ENCODE measurements around the gene EFCAB5. TPM values are rescaled to one million over a fixed set of nuclear protein-coding genes. Genes with fewer than 3 reads are reported as not detected.
A peak's percentile ranks its signal among the peaks of the same experiment; 100 is the strongest.
"Not testable (repeated sequence)": the region's sequence is repeated elsewhere in the genome, so short reads cannot be mapped to it uniquely, and the experiment has no call there.

The EFCAB5 gene
- total RNA-seq (2014; rRNA removed; shearing (Covaris generic)): 0.57 and 0.84 TPM in 2 replicates
- polyA plus RNA-seq (2014; cell fraction: nucleus; rRNA removed): not detected in 2 replicates

GRCh38 chr17:29941334-29941733, at the start of gene EFCAB5:
TSS of gene EFCAB5 (plus strand) at chr17:29941634. CDS start at chr17:29941797, 163 bp downstream.
- DNase-seq (ENCODE audit: extremely low read depth, low read depth): no peak

DNA sequence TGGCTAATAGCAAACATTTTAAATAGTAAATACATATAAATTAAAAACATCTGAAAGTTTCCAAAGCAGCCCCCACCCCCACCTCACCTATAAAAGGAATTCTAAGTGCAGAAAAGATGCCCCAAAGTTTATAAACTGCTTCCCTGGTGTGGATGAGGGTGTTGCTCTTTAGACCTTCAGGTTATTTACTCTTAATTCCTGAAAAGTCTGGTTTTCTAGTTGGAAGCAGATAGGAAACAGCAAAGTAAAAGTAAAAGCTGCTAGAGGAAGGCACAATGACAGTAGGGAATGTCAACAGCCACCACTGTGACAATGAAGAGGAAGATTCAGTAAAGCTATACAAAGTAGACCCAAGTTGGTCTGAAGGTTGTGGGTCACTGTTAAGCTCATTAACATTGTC, 49.2 kb upstream of the EFCAB5 start:
- DNase-seq (ENCODE audit: extremely low read depth, low read depth): no peak

DNA sequence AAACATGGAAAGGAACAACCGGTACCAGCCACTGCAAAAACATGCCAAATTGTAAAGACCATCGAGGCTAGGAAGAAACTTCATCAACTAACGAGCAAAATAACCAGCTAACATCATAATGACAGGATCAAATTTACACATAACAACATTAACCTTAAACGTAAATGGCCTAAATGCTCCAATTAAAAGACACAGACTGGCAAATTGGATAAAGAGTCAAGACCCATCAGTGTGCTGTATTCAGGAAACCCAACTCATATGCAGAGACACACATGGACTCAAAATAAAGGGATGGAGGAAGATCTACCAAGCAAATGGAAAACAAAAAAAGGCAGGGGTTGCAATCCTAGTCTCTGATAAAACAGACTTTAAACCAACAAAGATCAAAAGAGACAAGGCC, 44.3 kb upstream of the EFCAB5 start:
- DNase-seq (ENCODE audit: extremely low read depth, low read depth): not testable (repeated sequence)

DNA sequence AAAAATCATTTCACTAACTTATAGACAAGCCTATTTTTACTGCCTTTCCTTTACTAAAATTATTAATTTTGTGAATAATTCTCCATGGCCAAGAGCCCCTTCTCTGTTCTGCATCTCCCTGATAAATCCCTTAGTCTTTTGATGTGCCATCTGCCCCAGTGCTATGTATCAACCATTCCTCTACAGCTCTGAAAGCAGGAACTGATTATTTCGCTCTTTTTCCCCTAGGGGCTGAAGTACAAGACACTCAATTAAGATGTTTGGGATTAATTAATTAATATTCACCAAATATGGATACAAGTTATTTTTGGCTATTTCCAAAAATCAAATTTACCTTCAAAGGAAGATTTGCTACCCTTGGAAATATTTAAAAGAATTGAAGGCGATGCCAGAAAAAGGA, 38.0 kb upstream of the EFCAB5 start:
- no peak for DNase-seq (ENCODE audit: extremely low read depth, low read depth)

GRCh38 chr17:29905086-29905878, 36.2 kb upstream of the EFCAB5 start:
- DNase-seq (ENCODE audit: extremely low read depth, low read depth): no peak

DNA sequence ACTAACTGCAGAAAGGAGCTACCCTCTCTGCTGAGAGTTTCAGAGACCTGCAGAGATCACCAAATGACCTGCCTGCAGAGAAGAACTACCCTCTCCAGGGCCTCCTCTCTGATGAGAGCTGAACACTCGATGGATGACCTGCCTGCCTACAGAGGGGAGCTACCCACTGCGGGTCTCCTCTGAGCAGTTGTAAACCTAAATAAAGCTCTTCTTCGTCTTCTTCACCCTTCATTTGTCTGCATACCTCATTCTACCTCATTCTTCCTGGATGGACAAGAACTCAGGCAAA, 35.6 kb upstream of the EFCAB5 start:
- no peak for DNase-seq (ENCODE audit: extremely low read depth, low read depth)

DNA sequence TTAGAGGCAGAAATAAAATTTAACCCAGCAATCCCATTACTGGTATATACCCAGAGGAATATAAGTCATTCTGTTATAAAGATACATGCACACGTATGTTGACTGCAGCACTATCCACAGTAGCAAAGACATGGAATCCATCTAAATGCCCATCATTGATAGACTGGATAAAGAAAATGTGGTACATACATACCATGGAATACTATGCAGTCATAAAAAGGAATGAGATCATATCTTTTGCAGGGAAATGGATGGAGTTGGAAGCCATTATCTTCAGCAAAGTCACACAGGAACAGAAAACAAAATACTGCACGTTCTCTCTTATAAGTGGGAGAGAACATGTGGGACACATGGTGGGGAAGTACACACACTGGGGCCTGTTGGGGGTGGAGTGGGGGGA, 34.5 kb upstream of the EFCAB5 start:
- no peak for DNase-seq (ENCODE audit: extremely low read depth, low read depth)

GRCh38 chr17:29909236-29910003, 32.0 kb upstream of the EFCAB5 start:
- no peak for DNase-seq (ENCODE audit: extremely low read depth, low read depth)

GRCh38 chr17:29911641-29912177, 29.7 kb upstream of the EFCAB5 start:
- no peak for DNase-seq (ENCODE audit: extremely low read depth, low read depth)

DNA sequence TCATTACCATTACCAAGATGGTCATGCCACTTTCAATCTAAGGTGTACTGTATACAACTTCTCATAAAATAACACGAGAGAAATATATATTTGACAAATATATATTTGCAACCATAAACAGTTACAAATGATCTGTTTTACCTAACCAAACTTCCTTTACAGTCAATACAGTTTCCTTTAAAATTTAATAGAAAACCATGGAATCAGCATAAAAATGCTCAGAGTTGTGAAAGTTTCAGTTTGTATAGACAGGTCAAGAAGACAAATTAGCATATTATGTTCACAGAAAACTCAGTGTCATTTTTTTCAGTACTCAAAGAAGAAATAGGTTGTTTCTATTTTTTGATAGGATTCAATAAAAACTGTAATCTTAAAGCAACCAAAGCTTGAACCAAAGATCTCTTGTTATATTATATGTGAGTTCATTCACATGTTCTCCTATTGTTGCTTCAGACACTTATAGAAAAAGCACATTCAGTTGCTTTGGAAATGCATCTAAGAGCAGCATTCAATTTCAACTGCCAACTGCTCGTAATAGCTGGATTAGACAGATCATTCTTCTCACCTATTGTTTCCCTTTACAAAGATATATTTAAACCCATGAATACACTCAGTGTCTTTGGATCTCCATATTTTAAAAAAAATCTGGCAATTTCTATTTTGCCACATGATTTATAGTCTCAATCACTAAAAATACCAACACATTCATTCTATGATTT, 26.5 kb upstream of the EFCAB5 start:
- no peak for DNase-seq (ENCODE audit: extremely low read depth, low read depth)

DNA sequence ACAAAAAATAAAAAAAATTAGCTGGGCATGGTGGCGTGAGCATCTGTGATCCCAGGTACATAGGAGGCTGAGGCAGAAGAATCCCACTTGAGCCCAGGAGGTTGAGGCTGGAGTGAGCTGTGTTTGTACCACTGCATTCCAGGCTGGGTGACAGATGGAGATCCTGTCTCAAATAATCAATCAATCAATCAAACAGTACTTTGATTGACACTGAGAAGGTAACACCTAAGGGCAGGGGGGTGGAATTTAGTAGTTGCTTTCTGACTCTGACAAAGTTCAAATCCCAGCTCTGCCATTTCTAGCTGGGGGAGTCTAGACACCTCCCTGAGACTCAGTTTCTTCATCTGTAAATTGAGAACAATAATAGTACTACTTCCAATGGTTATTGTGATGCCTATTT, 23.4 kb upstream of the EFCAB5 start:
- no peak for DNase-seq (ENCODE audit: extremely low read depth, low read depth)

DNA sequence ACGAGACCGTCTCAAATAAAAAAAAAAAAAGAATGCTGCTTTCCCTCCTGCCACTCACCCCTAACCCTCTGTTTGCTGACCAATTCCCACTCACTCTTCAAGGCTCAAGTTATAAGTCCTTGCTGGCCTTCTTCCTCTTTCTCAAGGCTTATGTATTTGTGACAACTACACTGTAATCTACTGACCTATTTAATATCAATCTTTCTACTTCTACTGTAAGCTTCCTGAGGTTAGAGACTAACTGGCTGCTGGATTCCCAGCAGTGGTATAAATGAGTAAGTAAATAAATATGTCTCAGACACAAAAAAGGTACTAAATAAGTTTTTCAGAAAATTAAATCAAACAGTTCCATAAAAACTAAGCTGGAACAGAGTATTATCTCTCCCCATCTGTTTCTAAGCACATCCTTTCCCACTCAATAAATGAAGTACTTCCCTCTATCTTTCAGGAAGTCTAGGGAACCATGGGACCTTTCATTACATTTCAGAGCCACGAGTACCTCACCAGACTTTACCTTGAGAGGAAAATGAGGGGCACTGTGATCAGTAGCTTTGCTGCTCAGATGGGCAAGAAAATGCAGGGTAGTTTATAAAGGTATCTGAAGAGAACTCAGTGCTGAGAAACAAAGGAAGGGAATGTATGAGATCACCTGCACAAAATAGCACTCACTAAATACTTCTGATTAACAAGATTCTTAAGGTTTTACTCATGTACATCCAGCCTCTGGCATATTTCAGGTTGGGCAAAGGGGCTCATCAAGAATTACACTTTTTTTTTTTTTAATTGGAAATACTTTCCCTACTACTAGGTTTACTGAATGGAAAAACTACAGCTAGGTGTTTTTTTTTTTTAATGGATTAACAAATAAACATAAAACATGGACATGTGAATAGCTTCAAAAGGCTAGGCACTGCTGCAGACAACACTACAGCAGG, 22.2 kb upstream of the EFCAB5 start:
- DNase-seq (ENCODE audit: extremely low read depth, low read depth): no peak

- no peak for DNase-seq (ENCODE audit: extremely low read depth, low read depth)
Observed at GRCh38 chr17:29924786-29925185, 16.6 kb upstream of the EFCAB5 start.

DNA sequence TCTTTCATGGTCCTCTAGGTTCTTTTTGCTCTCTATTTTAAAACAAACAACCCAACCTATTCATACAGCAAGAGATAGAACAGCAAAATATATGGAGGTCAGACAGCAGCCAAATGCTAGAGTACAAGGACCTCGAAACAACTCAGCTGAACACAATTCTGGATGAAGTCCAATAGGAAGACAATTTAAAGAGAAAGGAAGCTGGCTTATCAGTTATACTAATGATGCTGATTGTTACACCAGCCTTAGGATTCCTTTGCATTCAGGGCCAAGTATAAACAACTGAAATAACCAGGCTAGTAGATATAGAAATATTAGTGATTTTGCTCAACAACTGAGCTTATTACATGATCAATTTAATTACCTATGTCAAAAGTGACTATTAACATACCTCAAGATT, 13.9 kb upstream of the EFCAB5 start:
- DNase-seq (ENCODE audit: extremely low read depth, low read depth): no peak

GRCh38 chr17:29929006-29929532, 12.4 kb upstream of the EFCAB5 start:
- peak; percentile 14 for DNase-seq (ENCODE audit: extremely low read depth, low read depth)

DNA sequence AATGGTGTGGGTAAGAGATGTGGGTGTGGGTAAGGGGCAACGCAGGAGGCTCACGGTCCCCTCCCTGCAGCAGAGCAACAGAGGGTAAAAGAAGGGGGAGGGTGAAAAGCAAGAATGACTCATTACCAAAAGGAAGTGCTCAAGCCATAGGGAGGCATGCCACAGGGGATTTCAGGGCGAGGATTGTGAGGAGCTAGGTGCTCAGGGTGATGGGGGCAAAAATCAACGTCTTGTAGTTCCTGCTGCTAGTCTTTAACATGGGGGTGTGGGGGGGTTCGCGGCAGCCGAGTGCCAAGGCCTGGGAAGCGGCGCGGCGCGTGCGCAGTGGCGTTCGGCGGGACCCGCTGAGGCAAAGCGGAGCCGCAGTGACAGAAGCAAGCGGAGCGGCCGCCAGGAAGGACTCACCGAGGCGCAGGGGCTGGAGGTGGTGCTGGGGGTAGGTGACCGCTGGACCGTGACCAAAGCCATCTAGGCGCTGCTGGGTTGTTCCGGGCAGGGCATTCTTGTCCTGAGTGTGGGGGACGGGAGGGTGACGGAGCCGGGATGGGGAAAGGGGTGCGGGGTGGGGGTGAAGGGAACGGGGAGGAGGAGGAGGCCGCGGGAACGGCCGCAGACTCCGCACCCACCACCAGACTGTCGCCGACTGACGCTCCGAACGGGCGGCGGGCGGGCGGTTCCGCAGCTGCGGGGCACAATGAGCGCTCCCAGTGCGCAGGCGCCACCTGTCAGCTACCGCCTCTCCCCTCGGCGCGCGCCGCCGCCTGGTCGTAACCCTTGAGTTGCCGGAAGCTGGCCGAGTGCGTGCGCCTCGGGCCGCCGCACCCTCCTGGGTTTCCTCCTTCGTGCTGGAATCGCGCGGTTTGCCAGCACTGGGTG, 11.7 kb upstream of the EFCAB5 start, which contains the start of gene SSH2:
SSH2 (minus strand) TSS at position 696 of the 876 bp plus-strand sequence; CDS start at position 468, 228 bp downstream.
- peak; percentile 87 for DNase-seq (ENCODE audit: extremely low read depth, low read depth)

- no peak for DNase-seq (ENCODE audit: extremely low read depth, low read depth)
Observed at GRCh38 chr17:29930409-29931010, 10.9 kb upstream of the EFCAB5 start.

DNA sequence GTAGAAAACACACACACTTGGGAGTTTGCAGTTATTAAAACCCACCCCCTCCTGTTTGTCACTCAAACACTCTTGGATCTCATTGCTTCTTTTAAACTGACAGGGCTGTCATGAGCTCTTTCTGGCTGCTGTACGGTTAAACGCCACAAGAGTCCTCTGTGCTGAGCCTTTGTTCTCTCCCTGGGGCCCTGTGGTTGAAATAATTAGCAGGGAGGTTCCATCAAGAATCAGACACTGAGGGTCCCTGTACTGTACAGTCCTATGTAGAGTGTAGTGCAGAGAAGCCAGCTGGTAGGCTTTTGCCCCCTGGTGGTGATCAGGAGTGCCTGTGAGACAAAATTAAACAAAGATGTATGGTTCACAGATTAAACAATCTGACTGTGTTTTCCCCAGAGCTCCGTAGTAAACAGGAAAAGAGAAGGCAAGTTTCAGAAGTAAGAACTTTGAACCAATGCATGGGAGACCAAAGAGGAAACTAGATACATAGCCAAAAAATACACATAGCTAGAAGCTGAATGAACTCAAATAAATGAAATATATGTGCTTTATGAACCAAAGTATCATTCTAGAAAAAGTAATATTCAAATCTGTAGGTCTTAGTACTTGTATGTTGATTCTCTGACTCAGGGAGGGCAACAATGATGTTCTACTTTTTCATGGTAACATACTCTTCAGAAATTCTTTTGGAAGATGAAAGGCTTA, 10.1 kb upstream of the EFCAB5 start:
- DNase-seq (ENCODE audit: extremely low read depth, low read depth): peak; percentile 75

All from NCI-H460 (cell line).